HCT116 (cell line): ENCODE results near the gene BABAM2. TPM values are rescaled to one million over a fixed set of nuclear protein-coding genes. Genes with fewer than 3 reads are reported as not detected.

ENCODE experiments used
- ATAC-seq: fragments of 200-7000 bp; cut with Tn5 transposase; 2 replicates; pipeline ENCODE4 v1.9.1; 2020; ENCODE audit warnings: mild to moderate bottlenecking, moderate library complexity
- BruUV-seq: library from RNA; stranded (reverse); fragments of 400-500 nt; replicated peaks from 2 replicates; lab custom pipeline; 2021; lab: Mats Ljungman, UMichigan
- CTCF ChIA-PET: fragments of 300-600 bp; sonication (Branson Sonifier 250); formaldehyde crosslinking; loops from one replicate; lab custom pipeline; 2021; ENCODE audit warnings: antibody characterized with exemption; lab: Charles Lee
- POLR2A ChIA-PET: fragments of 300-600, 350-600 bp; sonication (Branson Sonifier 250); formaldehyde crosslinking; loops from one replicate; lab custom pipeline; 2021; ENCODE audit warnings: antibody characterized with exemption; lab: Charles Lee
- RAD21 ChIA-PET, 2 experiments: fragments of 300-600 bp; sonication (Branson Sonifier 250); formaldehyde crosslinking; loops; one replicate each; lab custom pipeline; 2023; ENCODE audit warnings: low total read pairs in 2 of 2; ENCODE audit not compliant: uncharacterized antibody in 2 of 2, unreplicated experiment in 2 of 2, low non-redundant PET in 1 of 2; lab: Charles Lee
- DNase-seq: peaks from one replicate; pipeline ENCODE4 v3.0.0-alpha.2; 2010; ENCODE audit warnings: low read depth, low spot score
- H2AFZ ChIP-seq: fragments of 200-600 bp; shearing (Covaris generic), sonication (generic); 2 replicates; pipeline ENCODE4 v1.6.1; 2017; ENCODE audit warnings: low read depth, mixed run types, mixed read lengths, antibody characterized with exemption, low read length; ENCODE audit not compliant: poor library complexity, severe bottlenecking
- H3K27ac ChIP-seq: 2 replicates; pipeline ENCODE4 v1.5.1; 2012; ENCODE audit warnings: low read depth, low read length
- H3K27me3 ChIP-seq: fragments of 200-600 bp; sonication (generic); 2 replicates; pipeline ENCODE4 v1.6.1; 2016; ENCODE audit warnings: mixed run types, low read length, mixed read lengths; ENCODE audit not compliant: insufficient read depth
- H3K36me3 ChIP-seq, 2 experiments: fragments of 200-500 bp in 1 of 2; fragments of 200-600 bp in 1 of 2; sonication (Bioruptor generic) in 1 of 2; sonication (generic) in 1 of 2; 2 replicates each; pipeline versions ENCODE4 v1.5.1 to v1.6.1; 2014 to 2016; ENCODE audit warnings: low read length in 2 of 2, inconsistent platforms in 1 of 2, mixed read lengths in 1 of 2, mixed run types in 1 of 2; ENCODE audit not compliant: insufficient read depth in 2 of 2, control insufficient read depth in 1 of 2
- H3K4me1 ChIP-seq, 2 experiments: fragments of 200-600 bp in 1 of 2; sonication (generic) in 1 of 2; 2 replicates each; pipeline versions ENCODE4 v1.5.1 to v1.6.1; 2012 to 2017; ENCODE audit warnings: low read length in 2 of 2, inconsistent platforms in 1 of 2, mild to moderate bottlenecking in 1 of 2, mixed read lengths in 1 of 2, mixed run types in 1 of 2, moderate library complexity in 1 of 2; ENCODE audit not compliant: insufficient read depth in 2 of 2, control insufficient read depth in 1 of 2
- H3K4me2 ChIP-seq: fragments of 200-600 bp; sonication (generic); 2 replicates; pipeline ENCODE4 v1.6.1; 2017; ENCODE audit warnings: mixed run types, low read length, mixed read lengths
- H3K4me3 ChIP-seq, 2 experiments: fragments of 200-600 bp in 1 of 2; sonication (generic) in 1 of 2; replicated peaks in 1 of 2; 2 replicates each; pipeline ENCODE4 v1.5.1; 2011 to 2016; ENCODE audit warnings: low read length in 2 of 2, control low read depth in 1 of 2, low read depth in 1 of 2, mild to moderate bottlenecking in 1 of 2, mixed read lengths in 1 of 2, mixed run types in 1 of 2
- H3K79me2 ChIP-seq: fragments of 200-600 bp; sonication (generic); 2 replicates; pipeline ENCODE4 v1.6.1; 2017; ENCODE audit warnings: mild to moderate bottlenecking, mixed run types, low read length, moderate library complexity, mixed read lengths; ENCODE audit not compliant: insufficient read depth
- H3K9ac ChIP-seq: fragments of 200-600 bp; sonication (generic); 2 replicates; pipeline ENCODE4 v1.6.1; 2016; ENCODE audit warnings: low read length, mixed read lengths
- H3K9me2 ChIP-seq: fragments of 200-600 bp; sonication (generic), shearing (Covaris generic); 2 replicates; pipeline ENCODE4 v1.6.1; 2017; ENCODE audit warnings: mixed run types, mild to moderate bottlenecking, moderate library complexity; ENCODE audit not compliant: insufficient read depth
- H3K9me3 ChIP-seq, 2 experiments: fragments of 200-500 bp in 1 of 2; fragments of 200-600 bp in 1 of 2; sonication (Bioruptor generic) in 1 of 2; sonication (generic) in 1 of 2; 2 replicates each; pipeline ENCODE4 v1.6.1; 2014 to 2017; ENCODE audit warnings: low read length in 2 of 2, mixed read lengths in 2 of 2, inconsistent platforms in 1 of 2, low read depth in 1 of 2, mild to moderate bottlenecking in 1 of 2, mixed run types in 1 of 2, moderate library complexity in 1 of 2; ENCODE audit not compliant: control insufficient read depth in 1 of 2, insufficient read depth in 1 of 2
- H4K20me1 ChIP-seq: fragments of 200-600 bp; sonication (generic), shearing (Covaris generic); 2 replicates; pipeline ENCODE4 v1.6.1; 2017; ENCODE audit warnings: mixed run types, mild to moderate bottlenecking, moderate library complexity; ENCODE audit not compliant: insufficient read depth
- CBX3 ChIP-seq: IDR thresholded peaks from 2 replicates; pipeline ENCODE4 v1.6.1; 2012; ENCODE audit warnings: low read depth
- CEBPB ChIP-seq: IDR thresholded peaks from 2 replicates; pipeline ENCODE4 v1.6.1; 2012; ENCODE audit warnings: low read depth
- CTCF ChIP-seq, 3 experiments: fragments of 200-600 bp in 1 of 3; sonication (generic) in 1 of 3; IDR thresholded peaks in 2 of 3; conservative IDR thresholded peaks in 1 of 3; 2 replicates each; pipeline ENCODE4 v1.5.1; 2012 to 2017; ENCODE audit warnings: low read depth in 2 of 3, low read length in 2 of 3, antibody characterized with exemption in 1 of 3, borderline replicate concordance in 1 of 3, control low read depth in 1 of 3, mild to moderate bottlenecking in 1 of 3, mixed read lengths in 1 of 3, mixed run types in 1 of 3, moderate library complexity in 1 of 3; ENCODE audit not compliant: insufficient read depth in 1 of 3
- EGR1 ChIP-seq: IDR thresholded peaks from 2 replicates; pipeline ENCODE4 v1.6.1; 2012; ENCODE audit warnings: low read depth
- ELF1 ChIP-seq: IDR thresholded peaks from 2 replicates; pipeline ENCODE4 v1.6.1; 2012; ENCODE audit warnings: low read depth, borderline replicate concordance
- EZH2 ChIP-seq: fragments of 200-600 bp; sonication (generic); IDR thresholded peaks from 2 replicates; pipeline ENCODE4 v1.6.1; 2017; ENCODE audit warnings: antibody characterized with exemption, mixed run types
- EZH2phosphoT487 ChIP-seq: fragments of 200-600 bp; IDR thresholded peaks from 2 replicates; pipeline ENCODE4 v1.6.1; 2018; ENCODE audit warnings: antibody characterized with exemption, borderline replicate concordance
- FOSL1 ChIP-seq: IDR thresholded peaks from 2 replicates; pipeline ENCODE4 v1.6.1; 2012; ENCODE audit warnings: low read depth
- JUND ChIP-seq: IDR thresholded peaks from 2 replicates; pipeline ENCODE4 v1.6.1; 2012
- MAX ChIP-seq: IDR thresholded peaks from 2 replicates; pipeline ENCODE4 v1.6.1; 2012
- POLR2A ChIP-seq: IDR thresholded peaks from 2 replicates; pipeline ENCODE4 v1.7.0; 2011; ENCODE audit warnings: borderline replicate concordance; ENCODE audit not compliant: insufficient read depth, insufficient read length; ENCODE audit errors: extremely low read depth
- POLR2AphosphoS5 ChIP-seq: IDR thresholded peaks from 2 replicates; pipeline ENCODE4 v1.6.1; 2011; ENCODE audit warnings: mild to moderate bottlenecking, low read depth, low read length, moderate library complexity
- RAD21 ChIP-seq: IDR thresholded peaks from 2 replicates; pipeline ENCODE4 v1.6.1; 2012; ENCODE audit warnings: low read depth, mild to moderate bottlenecking
- REST ChIP-seq: IDR thresholded peaks from 2 replicates; pipeline ENCODE4 v1.6.1; 2012; ENCODE audit warnings: low read depth
- SP1 ChIP-seq: IDR thresholded peaks from 2 replicates; pipeline ENCODE4 v1.6.1; 2012; ENCODE audit warnings: low read depth
- SRF ChIP-seq: IDR thresholded peaks from 2 replicates; pipeline ENCODE4 v1.6.1; 2012; ENCODE audit warnings: low read depth
- TCF7L2 ChIP-seq: IDR thresholded peaks from 2 replicates; pipeline ENCODE4 v1.7.0; 2011; ENCODE audit warnings: borderline replicate concordance, inconsistent platforms; ENCODE audit not compliant: insufficient read depth, insufficient read length; ENCODE audit errors: extremely low read depth
- ZFX ChIP-seq: fragments of 450-650 bp; IDR thresholded peaks from 2 replicates; pipeline ENCODE4 v1.6.1; 2017
- ZNF274 ChIP-seq: fragments of 200-500 bp; sonication (Bioruptor generic); IDR thresholded peaks from 2 replicates; pipeline ENCODE4 v1.6.1; 2014; ENCODE audit warnings: mild to moderate bottlenecking, low read depth, low read length, inconsistent platforms
- intact Hi-C: fragments of 100-400 bp; cut with micrococcal nuclease; formaldehyde crosslinking; loops from 2 replicates; pipeline ENCODE4 v1.10.0; 2022
- total RNA-seq: library from RNA; stranded (reverse); gene quantifications from one replicate; pipeline ENCODE4 v1.2.1, GENCODE V29; 2021; ENCODE audit not compliant: unreplicated experiment
- TF ChIP-seq, protein P1 (sequence below): IDR thresholded peaks from 2 replicates; pipeline ENCODE4 v1.6.1; 2011; ENCODE audit warnings: mild to moderate bottlenecking, low read length, moderate library complexity; ENCODE audit not compliant: insufficient replicate concordance; ENCODE audit errors: extremely low read depth

Gene BABAM2
- total RNA-seq, 1 experiment from 2014 or later: 23.8 TPM

- Histone ChIP-seq H3K9ac (no peak overlapping the region), H2AFZ (no peak overlapping the region), H3K9me3 (no peaks in the 10 kb centered on the region), H3K4me1 (peaks cover 0 to 10% of the 10 kb centered on the region in 2 experiments; a peak in 3 of 4 replicates), H3K4me3 (no peak overlapping the region), H3K27me3 (no peaks in the 10 kb centered on the region), H3K27ac (no peak overlapping the region), H3K79me2 (no peaks in the 10 kb centered on the region), H3K9me2 (no peaks in the 10 kb centered on the region), H4K20me1 (no peaks in the 10 kb centered on the region), H3K36me3 (no peaks in the 10 kb centered on the region), H3K4me2 (no peak overlapping the region)
- TF ChIP-seq POLR2AphosphoS5: no peak
- TF ChIP-seq ZFX: no peak
- no peak for TF ChIP-seq CTCF (IDR thresholded peaks at IDR 0.05 in 2 of 3, conservative IDR thresholded peaks at IDR 0.05 in 1 of 3; ENCODE audit: borderline replicate concordance in 1 of 3, insufficient read depth in 1 of 3, low read depth in 2 of 3, low read length in 2 of 3)
- no peak for TF ChIP-seq EZH2
- no peak for TF ChIP-seq REST
- no peak for TF ChIP-seq SRF
- no peak for TF ChIP-seq SP1
- no peak for TF ChIP-seq CBX3
- TF ChIP-seq RAD21: no peak
- no peak for TF ChIP-seq FOSL1
- TF ChIP-seq, protein P1, sequence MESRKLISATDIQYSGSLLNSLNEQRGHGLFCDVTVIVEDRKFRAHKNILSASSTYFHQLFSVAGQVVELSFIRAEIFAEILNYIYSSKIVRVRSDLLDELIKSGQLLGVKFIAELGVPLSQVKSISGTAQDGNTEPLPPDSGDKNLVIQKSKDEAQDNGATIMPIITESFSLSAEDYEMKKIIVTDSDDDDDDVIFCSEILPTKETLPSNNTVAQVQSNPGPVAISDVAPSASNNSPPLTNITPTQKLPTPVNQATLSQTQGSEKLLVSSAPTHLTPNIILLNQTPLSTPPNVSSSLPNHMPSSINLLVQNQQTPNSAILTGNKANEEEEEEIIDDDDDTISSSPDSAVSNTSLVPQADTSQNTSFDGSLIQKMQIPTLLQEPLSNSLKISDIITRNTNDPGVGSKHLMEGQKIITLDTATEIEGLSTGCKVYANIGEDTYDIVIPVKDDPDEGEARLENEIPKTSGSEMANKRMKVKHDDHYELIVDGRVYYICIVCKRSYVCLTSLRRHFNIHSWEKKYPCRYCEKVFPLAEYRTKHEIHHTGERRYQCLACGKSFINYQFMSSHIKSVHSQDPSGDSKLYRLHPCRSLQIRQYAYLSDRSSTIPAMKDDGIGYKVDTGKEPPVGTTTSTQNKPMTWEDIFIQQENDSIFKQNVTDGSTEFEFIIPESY: no peak
- TF ChIP-seq ZNF274: no peak
- TF ChIP-seq ELF1: no peak
- no peak for TF ChIP-seq JUND
- no peak for TF ChIP-seq POLR2A
- no peak for TF ChIP-seq EZH2phosphoT487
- no peak for TF ChIP-seq TCF7L2
- TF ChIP-seq EGR1: no peak
- no peak for TF ChIP-seq MAX
- no peak for TF ChIP-seq CEBPB
- BruUV-seq: no TSS peak
- ChIA-PET POLR2A (no interaction called here), CTCF (interaction anchor here (1.0 to 1.6 kb wide), 2 partner anchors 14 to 466 kb away, joined by 3 read pairs; no protein-coding TSS in a partner anchor), RAD21 (interaction anchor here in 1 of 2 experiments (0.6 kb wide), 1 partner anchor 252 kb away, joined by 3 read pairs; no protein-coding TSS in a partner anchor)
- ATAC-seq (no peak), DNase-seq (no peak)
- intact Hi-C loops: no loop called here
Observed at GRCh38 chr2:28169492-28169891, 279.0 kb downstream of the BABAM2 start.
